Activated naive CD4-positive, alpha-beta T cell treated with anti-CD3 and anti-CD28 coated beads for 36 hours (primary cell): Measurements from ENCODE around the gene ATP11C. TPM values are rescaled to one million over a fixed set of nuclear protein-coding genes. Genes with fewer than 3 reads are reported as not detected.
"Not testable (repeated sequence)": the region's sequence is repeated elsewhere in the genome, so short reads cannot be mapped to it uniquely, and the experiment has no call there.

Experiments used
- CTCF ChIA-PET: fragments of 350-600 bp; sonication (Branson Sonifier 250); formaldehyde crosslinking; loops from one replicate; lab custom pipeline; 2021; ENCODE audit warnings: antibody characterized with exemption; lab: Charles Lee
- DNase-seq: peaks from one replicate; pipeline ENCODE4 v3.0.0-alpha.2; 2020
- H3K27ac Mint-ChIP-seq: one replicate; pipeline ENCODE4 v1.8.0; 2021; ENCODE audit warnings: mild to moderate bottlenecking, mixed read lengths
- H3K27me3 Mint-ChIP-seq: one replicate; pipeline ENCODE4 v1.8.0; 2021; ENCODE audit warnings: low read depth, mixed read lengths
- H3K36me3 Mint-ChIP-seq: one replicate; pipeline ENCODE4 v1.8.0; 2021; ENCODE audit warnings: low read depth, mixed read lengths
- H3K4me1 Mint-ChIP-seq: one replicate; pipeline ENCODE4 v1.8.0; 2021; ENCODE audit warnings: low read depth, mixed read lengths
- H3K4me3 Mint-ChIP-seq: one replicate; pipeline ENCODE4 v1.8.0; 2021; ENCODE audit warnings: mild to moderate bottlenecking, moderate library complexity, mixed read lengths
- H3K9me3 Mint-ChIP-seq: one replicate; pipeline ENCODE4 v1.8.0; 2021; ENCODE audit warnings: mixed read lengths
- intact Hi-C: fragments of 100-400 bp; cut with micrococcal nuclease; formaldehyde crosslinking; loops from one replicate; pipeline ENCODE4 v1.15.1; 2023
- total RNA-seq, 2 experiments: library from RNA; stranded (reverse); gene quantifications; one replicate each; pipeline ENCODE4 v1.2.3, GENCODE V29; 2021

The ATP11C gene
- 10 to 100 TPM; 18.3 to 20.8 TPM for total RNA-seq

DNA sequence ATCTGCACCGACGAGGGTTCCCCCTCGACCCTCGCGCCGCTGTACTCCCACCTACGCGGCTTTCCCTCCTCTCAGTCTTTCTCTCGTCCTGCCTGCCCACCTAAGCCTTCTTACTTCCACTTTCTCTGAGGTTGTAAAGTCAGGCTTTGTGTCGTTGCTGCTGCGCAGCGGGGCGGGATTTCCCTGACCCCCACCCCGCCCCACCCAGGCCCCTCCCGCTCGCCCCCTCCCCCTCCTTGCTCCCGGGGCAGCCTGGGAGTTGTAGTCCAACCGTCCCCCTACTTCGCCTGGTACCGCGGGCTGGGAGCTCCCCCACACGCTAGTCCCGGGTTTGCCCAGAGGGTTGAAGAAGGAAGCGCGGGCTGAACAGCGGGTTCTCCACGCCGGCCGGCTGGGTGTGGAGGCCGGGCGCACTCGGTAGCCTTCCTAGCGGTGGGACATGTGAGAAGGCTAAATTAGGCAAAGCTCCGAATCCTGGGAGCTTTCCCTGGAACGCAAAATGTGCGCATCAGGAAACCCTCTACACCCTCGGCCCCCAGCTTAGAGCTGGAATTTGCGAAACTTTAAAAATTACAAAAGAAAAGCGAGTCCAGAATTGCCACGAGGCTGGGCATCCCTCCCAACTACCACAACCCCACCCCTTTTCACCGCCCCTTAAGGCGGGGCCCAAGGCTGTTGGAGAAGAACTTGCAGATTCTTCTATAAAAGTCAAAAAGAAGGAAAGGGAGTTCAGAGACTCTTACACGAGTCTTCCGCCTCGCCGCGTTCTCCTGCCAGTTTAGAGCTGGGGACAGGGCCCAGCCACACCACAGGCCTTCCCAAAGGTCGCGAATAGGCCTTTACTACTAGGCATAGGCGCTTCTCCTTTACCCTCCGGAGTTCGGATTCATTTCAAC, at the start of gene ATP11C:
TSS of gene ATP11C (minus strand) at position 153 of the 896 bp plus-strand sequence. CDS start 1,011 bp downstream, outside the sequence.
- Mint-ChIP-seq H3K27ac (peak within 1 kb of the TSS; percentile 94), H3K36me3 (no peaks in the 10 kb centered on the region), H3K4me1 (peaks cover 18% of the 10 kb centered on the region), H3K4me3 (peak within 1 kb of the TSS; percentile 85), H3K27me3 (no peaks in the 10 kb centered on the region), H3K9me3 (no peaks in the 10 kb centered on the region)
- DNase-seq = peak; percentile 87
- intact Hi-C loops = loop anchor here (1.0 to 10.0 kb wide), 5 partner anchors 52 to 1158 kb away; no protein-coding TSS in a partner anchor
- CTCF ChIA-PET = interaction anchor here (1.0 kb wide), 1 partner anchor 215 kb away, joined by 3 read pairs; no protein-coding TSS in a partner anchor

GRCh38 chrX:139974471-139974870, 41.6 kb upstream of the ATP11C start:
- no peaks in the 10 kb centered on the region for H3K36me3 Mint-ChIP-seq
- no peak overlapping the region for H3K27ac Mint-ChIP-seq
- peaks cover 6% of the 10 kb centered on the region for H3K27me3 Mint-ChIP-seq
- no peak for DNase-seq
- no peak overlapping the region for H3K4me3 Mint-ChIP-seq
- no peaks in the 10 kb centered on the region for H3K4me1 Mint-ChIP-seq
- intact Hi-C loops = loop anchor here (10.0 kb wide), 2 partner anchors 420 to 850 kb away; no protein-coding TSS in a partner anchor
- CTCF ChIA-PET = interaction anchor here (0.7 kb wide), 1 partner anchor 313 kb away, joined by 3 read pairs; no protein-coding TSS in a partner anchor
- H3K9me3 Mint-ChIP-seq = no peaks in the 10 kb centered on the region

GRCh38 chrX:139972629-139973624, 40.1 kb upstream of the ATP11C start:
- intact Hi-C loops = loop anchor here (10.0 kb wide), 2 partner anchors 418 to 848 kb away; no protein-coding TSS in a partner anchor

GRCh38 chrX:139972113-139972512, 39.3 kb upstream of the ATP11C start:
- DNase-seq = no peak
- H3K36me3 Mint-ChIP-seq = no peaks in the 10 kb centered on the region
- H3K4me3 Mint-ChIP-seq = no peak overlapping the region
- no peaks in the 10 kb centered on the region for H3K9me3 Mint-ChIP-seq
- peaks cover 6% of the 10 kb centered on the region for H3K27me3 Mint-ChIP-seq
- intact Hi-C loops = loop anchor here (10.0 kb wide), 2 partner anchors 417 to 847 kb away; no protein-coding TSS in a partner anchor
- CTCF ChIA-PET = no interaction called here
- no peaks in the 10 kb centered on the region for H3K4me1 Mint-ChIP-seq
- no peak overlapping the region for H3K27ac Mint-ChIP-seq

More at GRCh38 chrX:139972629-139973624, 40.1 kb upstream of the ATP11C start:
- no peak overlapping the region for H3K4me3 Mint-ChIP-seq
- no peaks in the 10 kb centered on the region for H3K9me3 Mint-ChIP-seq
- no peak overlapping the region for H3K27ac Mint-ChIP-seq
- no peaks in the 10 kb centered on the region for H3K4me1 Mint-ChIP-seq
- H3K36me3 Mint-ChIP-seq = no peaks in the 10 kb centered on the region
- CTCF ChIA-PET = no interaction called here
- no peak for DNase-seq
- peaks cover 6% of the 10 kb centered on the region for H3K27me3 Mint-ChIP-seq

GRCh38 chrX:139971394-139971749, 38.5 kb upstream of the ATP11C start:
- H3K27ac Mint-ChIP-seq = no peak overlapping the region
- peaks cover 6% of the 10 kb centered on the region for H3K27me3 Mint-ChIP-seq
- intact Hi-C loops = loop anchor here (10.0 kb wide), 2 partner anchors 417 to 847 kb away; no protein-coding TSS in a partner anchor
- no peak overlapping the region for H3K4me3 Mint-ChIP-seq
- DNase-seq = no peak
- H3K4me1 Mint-ChIP-seq = no peaks in the 10 kb centered on the region
- CTCF ChIA-PET = no interaction called here
- no peaks in the 10 kb centered on the region for H3K36me3 Mint-ChIP-seq
- no peaks in the 10 kb centered on the region for H3K9me3 Mint-ChIP-seq

- intact Hi-C loops = loop anchor here (5.0 kb wide), 1 partner anchor 1192 kb away; no protein-coding TSS in a partner anchor
- Mint-ChIP-seq H3K27me3 (peaks cover 6% of the 10 kb centered on the region), H3K4me1 (no peaks in the 10 kb centered on the region), H3K9me3 (no peaks in the 10 kb centered on the region), H3K36me3 (no peaks in the 10 kb centered on the region), H3K4me3 (no peak overlapping the region), H3K27ac (no peak overlapping the region)
- CTCF ChIA-PET = no interaction called here
- DNase-seq = no peak
Measured at GRCh38 chrX:139969286-139969685, 36.4 kb upstream of the ATP11C start.

- H3K27ac Mint-ChIP-seq = no peak overlapping the region
- H3K4me1 Mint-ChIP-seq = no peaks in the 10 kb centered on the region
- CTCF ChIA-PET = interaction anchor here (0.7 kb wide), 2 partner anchors 68 to 1208 kb away, joined by 3 read pairs; no protein-coding TSS in a partner anchor
- no peaks in the 10 kb centered on the region for H3K9me3 Mint-ChIP-seq
- no peaks in the 10 kb centered on the region for H3K36me3 Mint-ChIP-seq
- no peak overlapping the region for H3K4me3 Mint-ChIP-seq
- no peak for DNase-seq
- intact Hi-C loops = loop anchor here (5.0 kb wide), 1 partner anchor 1190 kb away; no protein-coding TSS in a partner anchor
- peaks cover 6% of the 10 kb centered on the region for H3K27me3 Mint-ChIP-seq
Measured at GRCh38 chrX:139967750-139968149, 34.9 kb upstream of the ATP11C start.

DNA sequence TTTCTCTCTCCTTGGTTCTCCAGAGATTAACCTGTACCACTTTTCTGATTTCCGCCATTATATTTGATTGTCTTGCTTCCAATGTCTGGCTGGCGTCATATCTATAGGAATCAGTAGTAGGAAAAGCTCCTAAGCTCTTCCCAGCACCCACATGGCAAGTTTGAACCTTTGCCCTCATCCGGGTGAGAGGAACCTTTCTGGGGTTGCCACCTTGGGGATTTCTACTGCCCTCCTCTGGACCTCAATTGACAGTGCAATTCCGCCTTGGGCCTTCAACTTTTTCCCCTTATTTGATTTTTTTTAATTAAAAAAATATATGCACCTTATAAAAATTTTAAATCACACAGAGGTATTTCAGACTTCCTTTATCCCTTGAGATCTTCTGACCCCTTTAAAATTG, 34.4 kb upstream of the ATP11C start:
- no peaks in the 10 kb centered on the region for H3K4me1 Mint-ChIP-seq
- intact Hi-C loops = loop anchor here (5.0 kb wide), 1 partner anchor 1190 kb away; no protein-coding TSS in a partner anchor
- no peaks in the 10 kb centered on the region for H3K9me3 Mint-ChIP-seq
- CTCF ChIA-PET = interaction anchor here (0.7 kb wide), 3 partner anchors 67 to 1208 kb away, joined by 3 read pairs; no protein-coding TSS in a partner anchor
- H3K27ac Mint-ChIP-seq = no peak overlapping the region
- no peaks in the 10 kb centered on the region for H3K36me3 Mint-ChIP-seq
- H3K27me3 Mint-ChIP-seq = peaks cover 6% of the 10 kb centered on the region
- H3K4me3 Mint-ChIP-seq = no peak overlapping the region
- peak; percentile 5 for DNase-seq

DNA sequence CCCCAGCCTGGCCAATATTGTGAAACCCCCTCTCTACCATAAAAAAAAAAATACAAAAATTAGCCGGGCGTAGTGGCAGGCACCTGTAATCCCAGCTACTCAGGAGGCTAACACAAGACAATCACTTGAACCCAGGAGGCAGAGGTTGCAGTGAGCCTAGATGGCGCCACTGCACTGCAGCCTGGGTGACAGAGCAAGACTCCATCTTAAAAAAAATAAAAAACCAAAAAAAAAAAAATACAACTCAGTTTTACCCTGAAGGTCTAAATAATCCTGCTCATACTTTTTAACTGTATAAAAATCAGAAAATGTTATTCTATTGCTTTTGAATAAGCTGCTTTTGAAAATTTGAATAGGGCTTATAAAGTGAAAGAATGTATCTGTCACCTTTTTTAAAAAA, 33.3 kb upstream of the ATP11C start:
- CTCF ChIA-PET = interaction anchor here (0.5 to 1.6 kb wide), 9 partner anchors 17 to 1279 kb away, joined by 3 to 4 read pairs (median 3); no protein-coding TSS in a partner anchor
- intact Hi-C loops = loop anchor here (5.0 kb wide), 1 partner anchor 1189 kb away; no protein-coding TSS in a partner anchor
- H3K36me3 Mint-ChIP-seq, H3K27ac Mint-ChIP-seq, H3K9me3 Mint-ChIP-seq, H3K27me3 Mint-ChIP-seq, H3K4me1 Mint-ChIP-seq, H3K4me3 Mint-ChIP-seq: not testable (repeated sequence)
- DNase-seq = peak; percentile 8

- DNase-seq = no peak
- Mint-ChIP-seq H3K4me1 (no peaks in the 10 kb centered on the region), H3K9me3 (no peaks in the 10 kb centered on the region), H3K27ac (no peak within 1 kb of the TSS), H3K36me3 (no peaks in the 10 kb centered on the region), H3K4me3 (no peak within 1 kb of the TSS), H3K27me3 (peaks cover 6% of the 10 kb centered on the region)
- intact Hi-C loops = loop anchor here (5.0 kb wide), 1 partner anchor 1188 kb away; no protein-coding TSS in a partner anchor
- CTCF ChIA-PET = interaction anchor here (0.5 to 1.6 kb wide), 3 partner anchors 18 to 134 kb away, joined by 3 read pairs; no protein-coding TSS in a partner anchor
Measured at GRCh38 chrX:139965421-139965820, 32.6 kb upstream of the ATP11C start, which contains the start of gene CXorf66. TSS of gene CXorf66 (minus strand) at chrX:139965521. CDS start at chrX:139965496, 25 bp downstream.

DNA sequence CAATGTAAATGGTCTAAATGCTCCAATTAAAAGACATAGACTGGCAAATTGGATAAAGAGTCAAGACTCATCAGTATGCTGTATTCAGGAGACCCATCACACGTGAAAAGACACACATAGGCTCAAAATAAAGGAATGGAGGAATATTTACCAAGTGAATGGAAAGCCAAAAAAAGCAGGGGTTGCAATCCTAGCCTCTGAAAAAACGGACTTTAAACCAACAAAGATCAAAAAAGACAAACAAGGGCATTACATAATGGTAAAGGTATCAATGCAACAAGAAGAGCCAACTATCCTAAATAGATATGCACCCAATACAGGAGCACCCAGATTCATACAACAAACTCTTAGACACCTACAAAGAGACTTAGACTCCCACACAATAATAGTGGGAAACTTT, 28.2 kb upstream of the ATP11C start:
- DNase-seq, H3K27me3 Mint-ChIP-seq, H3K27ac Mint-ChIP-seq, H3K9me3 Mint-ChIP-seq, H3K36me3 Mint-ChIP-seq, intact Hi-C loops, H3K4me3 Mint-ChIP-seq, CTCF ChIA-PET, H3K4me1 Mint-ChIP-seq: not testable (repeated sequence)
